Measurements from ENCODE around the gene SBNO2. TPM values are rescaled to one million over a fixed set of nuclear protein-coding genes. Genes with fewer than 3 reads are reported as not detected.
"Not testable (repeated sequence)": the region's sequence is repeated elsewhere in the genome, so short reads cannot be mapped to it uniquely, and the experiment has no call there.

The SBNO2 gene
- total RNA-seq, 2 donors from 2014 or later: 55.4 to 182 TPM

- TF ChIP-seq CTCF (IDR thresholded peaks at IDR 0.05): no peak
- Histone ChIP-seq H3K4me3 (peak overlapping the region; percentile 86), H3K36me3 (no peaks in the 10 kb centered on the region), H3K27me3 (replicated peaks; ENCODE audit: insufficient read depth) (no peaks in the 10 kb centered on the region), H3K27ac (peak overlapping the region; percentile 85 to 90), H3K4me1 (ENCODE audit: control insufficient read depth in 1 of 2, low read depth in 2 of 2) (peaks cover 24 to 37% of the 10 kb centered on the region in 2 donors), H3K9me3 (no peaks in the 10 kb centered on the region)
- DNase-seq (ENCODE audit: low spot score): no peak
- ATAC-seq (ENCODE audit: insufficient number of reproducible peaks, low FRiP score, low read depth): no peak
These were observed 32.2 kb upstream of the SBNO2 start for GRCh38 chr19:1206150-1206863.

GRCh38 chr19:1205114-1206099 is 31.3 kb upstream of the SBNO2 start, which contains the start of gene STK11:
Gene STK11 (plus strand): TSS chr19:1205778. CDS start chr19:1206914, 1,136 bp downstream.
- DNase-seq (ENCODE audit: low spot score): peak; percentile 96
- peak; percentile 82 for ATAC-seq (ENCODE audit: insufficient number of reproducible peaks, low FRiP score, low read depth)
- no peak for TF ChIP-seq CTCF (IDR thresholded peaks at IDR 0.05)
- Histone ChIP-seq H3K36me3 (no peaks in the 10 kb centered on the region), H3K9me3 (no peaks in the 10 kb centered on the region), H3K27me3 (replicated peaks; ENCODE audit: insufficient read depth) (no peaks in the 10 kb centered on the region), H3K27ac (peak within 1 kb of the TSS; percentile 85 to 90), H3K4me3 (peak within 1 kb of the TSS; percentile 86), H3K4me1 (ENCODE audit: control insufficient read depth in 1 of 2, low read depth in 2 of 2) (peaks cover 24 to 37% of the 10 kb centered on the region in 2 donors)

GRCh38 chr19:1200614-1201013 is 26.5 kb upstream of the SBNO2 start:
- not testable (repeated sequence) for H3K4me1 ChIP-seq (ENCODE audit: control insufficient read depth in 1 of 2, low read depth in 2 of 2); H3K4me3 ChIP-seq; ATAC-seq (ENCODE audit: insufficient number of reproducible peaks, low FRiP score, low read depth); H3K27me3 ChIP-seq (replicated peaks; ENCODE audit: insufficient read depth); H3K9me3 ChIP-seq; H3K27ac ChIP-seq; H3K36me3 ChIP-seq; DNase-seq (ENCODE audit: low spot score)

- no peaks in the 10 kb centered on the region for H3K27me3 ChIP-seq (replicated peaks; ENCODE audit: insufficient read depth)
- no peak overlapping the region for H3K27ac ChIP-seq
- H3K9me3 ChIP-seq: no peaks in the 10 kb centered on the region
- ATAC-seq (ENCODE audit: insufficient number of reproducible peaks, low FRiP score, low read depth) (no peak), DNase-seq (ENCODE audit: low spot score) (no peak)
- no peak for TF ChIP-seq CTCF (IDR thresholded peaks at IDR 0.05)
- no peak overlapping the region for H3K4me3 ChIP-seq
- no peaks in the 10 kb centered on the region for H3K4me1 ChIP-seq (ENCODE audit: control insufficient read depth in 1 of 2, low read depth in 2 of 2)
- no peaks in the 10 kb centered on the region for H3K36me3 ChIP-seq
These were observed 25.5 kb upstream of the SBNO2 start for GRCh38 chr19:1199531-1199930.

- no peak for DNase-seq (ENCODE audit: low spot score)
- Histone ChIP-seq H3K4me1 (ENCODE audit: control insufficient read depth in 1 of 2, low read depth in 2 of 2) (no peaks in the 10 kb centered on the region), H3K27me3 (replicated peaks; ENCODE audit: insufficient read depth) (no peaks in the 10 kb centered on the region), H3K36me3 (no peaks in the 10 kb centered on the region), H3K27ac (no peak overlapping the region), H3K4me3 (no peak overlapping the region), H3K9me3 (no peaks in the 10 kb centered on the region)
- TF ChIP-seq CTCF (IDR thresholded peaks at IDR 0.05): no peak
- no peak for ATAC-seq (ENCODE audit: insufficient number of reproducible peaks, low FRiP score, low read depth)
These were observed 15.4 kb upstream of the SBNO2 start for GRCh38 chr19:1189419-1189818.
